ENCODE results near the gene ZNF439.
"Not testable (repeated sequence)": the region's sequence is repeated elsewhere in the genome, so short reads cannot be mapped to it uniquely, and the experiment has no call there.

Gene ZNF439

DNA sequence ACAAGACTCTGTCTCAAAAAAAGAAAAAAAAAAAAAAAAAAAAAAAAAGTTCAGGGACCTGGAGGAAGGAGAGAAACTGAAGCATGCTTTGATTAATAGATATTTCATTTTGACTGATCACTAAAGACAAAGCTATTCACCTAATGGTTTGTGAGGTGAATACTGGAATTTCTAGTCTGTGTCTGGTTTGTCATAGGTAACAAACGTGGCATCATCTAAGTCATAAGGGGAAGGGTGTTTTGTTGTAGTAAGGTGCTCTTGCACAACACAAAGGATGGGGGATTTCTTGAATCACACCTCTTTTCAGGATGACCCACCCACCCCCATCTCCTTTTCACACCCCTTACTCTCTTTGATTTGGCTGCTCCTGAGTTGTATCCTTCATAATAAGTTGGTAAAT, 25.2 kb downstream of the ZNF439 start:
- ATAC-seq = no peak
- TF ChIP-seq RARB (CRISPR knock-in tag; IDR thresholded peaks at IDR 0.05) = no peak
- no peak for TF ChIP-seq ZC3H10 (CRISPR knock-in tag; IDR thresholded peaks at IDR 0.05)
- no peak for TF ChIP-seq CSDC2 (CRISPR knock-in tag; IDR thresholded peaks at IDR 0.05)
- TF ChIP-seq ZFP30 (CRISPR knock-in tag; IDR thresholded peaks at IDR 0.05) = no peak
- no peak for TF ChIP-seq BACH2 (CRISPR knock-in tag; IDR thresholded peaks at IDR 0.05; ENCODE audit: borderline replicate concordance)
- TF ChIP-seq, protein P1, sequence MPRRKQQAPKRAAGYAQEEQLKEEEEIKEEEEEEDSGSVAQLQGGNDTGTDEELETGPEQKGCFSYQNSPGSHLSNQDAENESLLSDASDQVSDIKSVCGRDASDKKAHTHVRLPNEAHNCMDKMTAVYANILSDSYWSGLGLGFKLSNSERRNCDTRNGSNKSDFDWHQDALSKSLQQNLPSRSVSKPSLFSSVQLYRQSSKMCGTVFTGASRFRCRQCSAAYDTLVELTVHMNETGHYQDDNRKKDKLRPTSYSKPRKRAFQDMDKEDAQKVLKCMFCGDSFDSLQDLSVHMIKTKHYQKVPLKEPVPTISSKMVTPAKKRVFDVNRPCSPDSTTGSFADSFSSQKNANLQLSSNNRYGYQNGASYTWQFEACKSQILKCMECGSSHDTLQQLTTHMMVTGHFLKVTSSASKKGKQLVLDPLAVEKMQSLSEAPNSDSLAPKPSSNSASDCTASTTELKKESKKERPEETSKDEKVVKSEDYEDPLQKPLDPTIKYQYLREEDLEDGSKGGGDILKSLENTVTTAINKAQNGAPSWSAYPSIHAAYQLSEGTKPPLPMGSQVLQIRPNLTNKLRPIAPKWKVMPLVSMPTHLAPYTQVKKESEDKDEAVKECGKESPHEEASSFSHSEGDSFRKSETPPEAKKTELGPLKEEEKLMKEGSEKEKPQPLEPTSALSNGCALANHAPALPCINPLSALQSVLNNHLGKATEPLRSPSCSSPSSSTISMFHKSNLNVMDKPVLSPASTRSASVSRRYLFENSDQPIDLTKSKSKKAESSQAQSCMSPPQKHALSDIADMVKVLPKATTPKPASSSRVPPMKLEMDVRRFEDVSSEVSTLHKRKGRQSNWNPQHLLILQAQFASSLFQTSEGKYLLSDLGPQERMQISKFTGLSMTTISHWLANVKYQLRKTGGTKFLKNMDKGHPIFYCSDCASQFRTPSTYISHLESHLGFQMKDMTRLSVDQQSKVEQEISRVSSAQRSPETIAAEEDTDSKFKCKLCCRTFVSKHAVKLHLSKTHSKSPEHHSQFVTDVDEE (CRISPR knock-in tag; IDR thresholded peaks at IDR 0.05) = no peak

DNA sequence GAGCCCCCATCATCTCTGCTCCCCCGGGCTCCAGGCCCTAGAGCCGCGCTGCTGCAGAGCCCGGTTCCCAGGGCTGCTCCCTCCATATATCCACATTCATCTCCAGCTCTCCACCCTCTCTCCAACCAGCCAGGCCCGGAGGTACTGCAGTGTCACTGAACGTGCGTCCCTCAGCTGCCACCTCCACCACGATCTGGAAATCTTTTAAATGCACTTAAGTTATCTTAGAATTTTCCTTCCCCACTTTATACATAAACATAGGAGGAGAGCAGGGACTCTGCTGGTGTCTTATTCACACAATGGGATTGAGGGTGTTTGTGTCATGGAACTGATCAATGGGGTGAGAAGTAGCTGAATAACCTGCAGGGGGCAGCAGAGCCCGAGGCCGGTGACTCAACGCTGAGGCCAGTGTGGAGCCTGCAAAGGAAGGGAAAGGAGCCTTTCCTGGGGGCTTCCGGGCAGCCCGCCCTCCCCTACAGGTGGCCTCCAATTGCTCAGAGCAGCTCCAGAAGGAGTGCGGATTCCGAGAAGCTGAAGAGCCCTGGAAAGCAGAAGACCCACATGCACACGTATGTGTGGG, 31.3 kb downstream of the ZNF439 start:
- ATAC-seq = not testable (repeated sequence)

DNA sequence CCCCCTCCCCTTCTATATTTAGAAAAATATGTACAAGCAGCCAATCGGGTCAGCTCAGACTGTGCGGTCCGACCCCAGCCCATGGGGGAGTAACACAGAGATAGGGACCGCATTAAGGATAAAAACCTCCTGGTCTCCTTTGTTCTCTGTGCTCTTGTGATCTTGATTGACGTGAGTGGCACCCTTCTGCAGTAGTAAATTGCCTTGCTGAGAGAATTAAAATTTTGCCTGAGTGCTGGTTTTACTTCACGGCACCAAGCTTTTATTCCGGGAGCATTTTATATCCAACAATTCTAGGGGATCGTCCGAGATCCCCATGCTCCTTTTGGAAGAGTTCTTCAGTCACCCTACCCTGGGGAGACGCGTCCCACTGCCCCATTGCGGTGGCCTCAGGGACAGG, 32.1 kb downstream of the ZNF439 start:
- TF ChIP-seq ARNTL (CRISPR knock-in tag; IDR thresholded peaks at IDR 0.05; ENCODE audit: borderline replicate concordance, low read depth) (no peak), ZNF8 (CRISPR knock-in tag; IDR thresholded peaks at IDR 0.05) (no peak), BACH2 (CRISPR knock-in tag; IDR thresholded peaks at IDR 0.05; ENCODE audit: borderline replicate concordance) (no peak), ESRRG (CRISPR knock-in tag; IDR thresholded peaks at IDR 0.05) (no peak), TOX (CRISPR knock-in tag; IDR thresholded peaks at IDR 0.05; ENCODE audit: borderline replicate concordance) (no peak), ISL1 (CRISPR knock-in tag; IDR thresholded peaks at IDR 0.05) (no peak), GLIS3 (CRISPR knock-in tag; IDR thresholded peaks at IDR 0.05) (no peak), ZFP3 (CRISPR knock-in tag; IDR thresholded peaks at IDR 0.05) (no peak), SNAI2 (CRISPR knock-in tag; IDR thresholded peaks at IDR 0.05) (no peak)
- TF ChIP-seq, protein P2, sequence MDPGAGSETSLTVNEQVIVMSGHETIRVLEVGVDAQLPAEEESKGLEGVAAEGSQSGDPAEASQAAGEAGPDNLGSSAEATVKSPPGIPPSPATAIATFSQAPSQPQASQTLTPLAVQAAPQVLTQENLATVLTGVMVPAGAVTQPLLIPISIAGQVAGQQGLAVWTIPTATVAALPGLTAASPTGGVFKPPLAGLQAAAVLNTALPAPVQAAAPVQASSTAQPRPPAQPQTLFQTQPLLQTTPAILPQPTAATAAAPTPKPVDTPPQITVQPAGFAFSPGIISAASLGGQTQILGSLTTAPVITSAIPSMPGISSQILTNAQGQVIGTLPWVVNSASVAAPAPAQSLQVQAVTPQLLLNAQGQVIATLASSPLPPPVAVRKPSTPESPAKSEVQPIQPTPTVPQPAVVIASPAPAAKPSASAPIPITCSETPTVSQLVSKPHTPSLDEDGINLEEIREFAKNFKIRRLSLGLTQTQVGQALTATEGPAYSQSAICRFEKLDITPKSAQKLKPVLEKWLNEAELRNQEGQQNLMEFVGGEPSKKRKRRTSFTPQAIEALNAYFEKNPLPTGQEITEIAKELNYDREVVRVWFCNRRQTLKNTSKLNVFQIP (CRISPR knock-in tag; IDR thresholded peaks at IDR 0.05; ENCODE audit: borderline replicate concordance, low read depth) = no peak
- ATAC-seq = no peak

DNA sequence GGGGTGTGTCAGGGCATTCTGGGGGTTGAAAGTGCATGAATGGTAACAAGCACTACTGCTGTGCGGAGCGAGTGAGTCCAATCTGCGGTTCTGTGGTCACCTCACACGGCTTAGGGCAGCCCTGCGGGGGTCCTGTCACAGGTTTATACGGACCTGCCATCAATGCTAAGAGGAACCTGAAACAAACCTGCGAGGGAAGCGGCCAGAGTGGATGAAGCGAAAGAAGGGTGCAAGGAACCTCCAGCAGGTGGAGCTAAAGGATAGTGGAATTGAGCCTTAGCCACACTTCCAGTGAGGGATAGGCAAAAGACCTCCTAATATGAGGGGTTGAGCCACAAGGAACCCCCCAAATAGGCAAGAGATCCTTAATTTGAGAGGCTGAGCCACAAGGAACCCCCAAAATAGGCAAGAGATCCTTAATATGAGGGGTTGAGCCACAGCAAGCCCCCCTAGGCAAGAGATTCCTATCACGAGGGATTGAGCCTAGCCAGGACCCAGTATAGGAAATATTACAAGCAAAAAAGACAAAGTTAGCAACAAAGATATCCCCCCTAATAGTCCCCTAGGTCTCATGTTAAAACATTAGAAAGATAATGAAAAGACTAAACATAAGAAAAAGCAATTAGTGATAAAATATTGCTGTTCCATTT, 32.8 kb downstream of the ZNF439 start:
- peak; percentile 70 for ATAC-seq

DNA sequence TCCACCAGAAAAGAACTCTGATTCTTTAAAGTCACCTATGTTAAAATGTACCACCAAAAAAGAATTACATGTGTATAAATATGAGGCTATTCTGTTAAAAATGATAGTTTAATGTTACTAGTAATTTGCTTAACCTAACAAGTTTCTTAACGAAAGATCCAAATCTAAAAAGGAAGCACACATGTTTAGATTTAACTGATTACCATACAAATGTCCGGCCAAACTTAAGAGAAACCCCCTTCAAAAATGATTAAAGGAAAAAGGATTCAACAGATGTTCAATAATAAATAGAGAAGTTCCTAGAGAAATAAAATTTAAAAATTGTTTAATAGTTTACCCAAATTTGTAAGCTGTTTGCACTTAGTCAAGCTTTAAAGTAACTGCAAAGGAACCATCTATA, 34.1 kb downstream of the ZNF439 start:
- ATAC-seq = no peak
- TF ChIP-seq OSR1 (CRISPR knock-in tag; IDR thresholded peaks at IDR 0.05) = no peak
- no peak for TF ChIP-seq ESRRG (CRISPR knock-in tag; IDR thresholded peaks at IDR 0.05)
- TF ChIP-seq, protein P2 (CRISPR knock-in tag; IDR thresholded peaks at IDR 0.05; ENCODE audit: borderline replicate concordance, low read depth) = no peak
- TF ChIP-seq, protein P3, sequence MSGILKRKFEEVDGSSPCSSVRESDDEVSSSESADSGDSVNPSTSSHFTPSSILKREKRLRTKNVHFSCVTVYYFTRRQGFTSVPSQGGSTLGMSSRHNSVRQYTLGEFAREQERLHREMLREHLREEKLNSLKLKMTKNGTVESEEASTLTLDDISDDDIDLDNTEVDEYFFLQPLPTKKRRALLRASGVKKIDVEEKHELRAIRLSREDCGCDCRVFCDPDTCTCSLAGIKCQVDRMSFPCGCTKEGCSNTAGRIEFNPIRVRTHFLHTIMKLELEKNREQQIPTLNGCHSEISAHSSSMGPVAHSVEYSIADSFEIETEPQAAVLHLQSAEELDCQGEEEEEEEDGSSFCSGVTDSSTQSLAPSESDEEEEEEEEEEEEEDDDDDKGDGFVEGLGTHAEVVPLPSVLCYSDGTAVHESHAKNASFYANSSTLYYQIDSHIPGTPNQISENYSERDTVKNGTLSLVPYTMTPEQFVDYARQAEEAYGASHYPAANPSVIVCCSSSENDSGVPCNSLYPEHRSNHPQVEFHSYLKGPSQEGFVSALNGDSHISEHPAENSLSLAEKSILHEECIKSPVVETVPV (CRISPR knock-in tag; IDR thresholded peaks at IDR 0.05) = no peak
- TF ChIP-seq ZFP3 (CRISPR knock-in tag; IDR thresholded peaks at IDR 0.05) = no peak
- no peak for TF ChIP-seq ISL1 (CRISPR knock-in tag; IDR thresholded peaks at IDR 0.05)
- TF ChIP-seq, protein P4, sequence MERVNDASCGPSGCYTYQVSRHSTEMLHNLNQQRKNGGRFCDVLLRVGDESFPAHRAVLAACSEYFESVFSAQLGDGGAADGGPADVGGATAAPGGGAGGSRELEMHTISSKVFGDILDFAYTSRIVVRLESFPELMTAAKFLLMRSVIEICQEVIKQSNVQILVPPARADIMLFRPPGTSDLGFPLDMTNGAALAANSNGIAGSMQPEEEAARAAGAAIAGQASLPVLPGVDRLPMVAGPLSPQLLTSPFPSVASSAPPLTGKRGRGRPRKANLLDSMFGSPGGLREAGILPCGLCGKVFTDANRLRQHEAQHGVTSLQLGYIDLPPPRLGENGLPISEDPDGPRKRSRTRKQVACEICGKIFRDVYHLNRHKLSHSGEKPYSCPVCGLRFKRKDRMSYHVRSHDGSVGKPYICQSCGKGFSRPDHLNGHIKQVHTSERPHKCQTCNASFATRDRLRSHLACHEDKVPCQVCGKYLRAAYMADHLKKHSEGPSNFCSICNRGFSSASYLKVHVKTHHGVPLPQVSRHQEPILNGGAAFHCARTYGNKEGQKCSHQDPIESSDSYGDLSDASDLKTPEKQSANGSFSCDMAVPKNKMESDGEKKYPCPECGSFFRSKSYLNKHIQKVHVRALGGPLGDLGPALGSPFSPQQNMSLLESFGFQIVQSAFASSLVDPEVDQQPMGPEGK (CRISPR knock-in tag; IDR thresholded peaks at IDR 0.05; ENCODE audit: borderline replicate concordance) = no peak
- no peak for TF ChIP-seq GLIS3 (CRISPR knock-in tag; IDR thresholded peaks at IDR 0.05)
- TF ChIP-seq ZFP30 (CRISPR knock-in tag; IDR thresholded peaks at IDR 0.05) = no peak
- TF ChIP-seq ARNTL (CRISPR knock-in tag; IDR thresholded peaks at IDR 0.05; ENCODE audit: borderline replicate concordance, low read depth) = no peak
- no peak for TF ChIP-seq CSDC2 (CRISPR knock-in tag; IDR thresholded peaks at IDR 0.05)
- no peak for TF ChIP-seq BACH2 (CRISPR knock-in tag; IDR thresholded peaks at IDR 0.05; ENCODE audit: borderline replicate concordance)
- no peak for TF ChIP-seq RARB (CRISPR knock-in tag; IDR thresholded peaks at IDR 0.05)
- no peak for TF ChIP-seq TCF4 (CRISPR knock-in tag; IDR thresholded peaks at IDR 0.05; ENCODE audit: borderline replicate concordance)
- TF ChIP-seq, protein P5, sequence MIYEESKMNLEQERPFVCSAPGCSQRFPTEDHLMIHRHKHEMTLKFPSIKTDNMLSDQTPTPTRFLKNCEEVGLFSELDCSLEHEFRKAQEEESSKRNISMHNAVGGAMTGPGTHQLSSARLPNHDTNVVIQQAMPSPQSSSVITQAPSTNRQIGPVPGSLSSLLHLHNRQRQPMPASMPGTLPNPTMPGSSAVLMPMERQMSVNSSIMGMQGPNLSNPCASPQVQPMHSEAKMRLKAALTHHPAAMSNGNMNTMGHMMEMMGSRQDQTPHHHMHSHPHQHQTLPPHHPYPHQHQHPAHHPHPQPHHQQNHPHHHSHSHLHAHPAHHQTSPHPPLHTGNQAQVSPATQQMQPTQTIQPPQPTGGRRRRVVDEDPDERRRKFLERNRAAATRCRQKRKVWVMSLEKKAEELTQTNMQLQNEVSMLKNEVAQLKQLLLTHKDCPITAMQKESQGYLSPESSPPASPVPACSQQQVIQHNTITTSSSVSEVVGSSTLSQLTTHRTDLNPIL (CRISPR knock-in tag; IDR thresholded peaks at IDR 0.05; ENCODE audit: low read depth) = no peak

More for the DNA sequence above, 32.8 kb downstream of the ZNF439 start:
- TF ChIP-seq RARB (CRISPR knock-in tag; IDR thresholded peaks at IDR 0.05) (no peak), BACH2 (CRISPR knock-in tag; IDR thresholded peaks at IDR 0.05; ENCODE audit: borderline replicate concordance) (no peak), ZFP30 (CRISPR knock-in tag; IDR thresholded peaks at IDR 0.05) (no peak), ISL1 (CRISPR knock-in tag; IDR thresholded peaks at IDR 0.05) (no peak), ZNF8 (CRISPR knock-in tag; IDR thresholded peaks at IDR 0.05) (no peak), ESRRG (CRISPR knock-in tag; IDR thresholded peaks at IDR 0.05) (no peak)
